Activated CD4-positive, alpha-beta T cell treated with anti-CD3 and anti-CD28 coated beads, Interleukin-2, Interleukin-4, amounts not matched to agents 100 ng/mL and 50 ng/mL, durations not matched to agents 16 hours and 8 hours (primary cell): ENCODE measurements around the gene SPTSSB.

Experiments used
- DNase-seq: peaks from one replicate; pipeline ENCODE4 v3.0.0-alpha.2; 2020; ENCODE audit warnings: low spot score

Gene SPTSSB

GRCh38 chr3:161390200-161390599 lies 18.9 kb upstream of the SPTSSB start:
- no peak for DNase-seq

- no peak for DNase-seq
These were observed 18.2 kb upstream of the SPTSSB start for GRCh38 chr3:161389445-161390035.

DNA sequence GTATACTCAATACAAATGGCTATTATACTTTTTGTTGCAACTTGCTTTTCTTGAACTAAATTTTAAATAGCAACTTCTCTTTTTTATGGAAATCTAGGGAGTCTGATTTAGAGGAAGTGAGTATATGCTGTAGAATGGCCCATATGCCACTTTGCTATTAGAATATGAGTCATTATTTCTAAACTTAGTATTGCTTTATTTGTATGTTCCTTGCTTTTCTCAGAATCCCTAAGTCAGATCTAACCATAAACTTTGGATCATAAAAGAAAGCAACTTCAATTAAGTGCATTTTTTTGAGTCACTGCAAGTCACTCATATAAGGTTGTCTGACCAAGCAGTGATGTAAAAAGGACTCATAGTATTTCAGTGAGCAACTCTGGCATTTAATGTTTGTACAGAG lies 17.5 kb upstream of the SPTSSB start:
- no peak for DNase-seq

- no peak for DNase-seq
These were observed 15.9 kb upstream of the SPTSSB start for GRCh38 chr3:161386991-161387770.

- no peak for DNase-seq
These were observed 1.3 kb upstream of the SPTSSB start for GRCh38 chr3:161372321-161373260.

- no peak for DNase-seq
These were observed 1.8 kb downstream of the SPTSSB start for GRCh38 chr3:161369531-161369930.

DNA sequence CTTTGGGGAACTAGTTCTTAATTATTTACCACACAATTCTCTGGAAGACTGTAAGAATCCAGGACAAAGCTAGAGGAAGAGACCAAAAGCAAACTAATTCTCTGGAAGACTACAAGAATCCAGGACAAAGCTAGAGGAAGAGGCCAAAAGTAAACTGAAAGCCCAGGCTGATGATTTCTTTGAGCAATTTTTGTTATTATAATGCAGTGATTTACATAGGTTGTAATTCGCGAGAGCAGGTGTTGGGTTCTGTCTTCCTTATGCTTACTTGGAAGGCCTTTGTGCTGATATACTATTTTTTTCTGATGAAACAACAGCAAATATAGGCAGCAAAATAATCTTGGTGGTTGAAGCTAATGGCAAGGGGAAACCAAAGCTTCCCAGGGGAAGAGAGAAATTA lies 5.2 kb downstream of the SPTSSB start:
- no peak for DNase-seq

DNA sequence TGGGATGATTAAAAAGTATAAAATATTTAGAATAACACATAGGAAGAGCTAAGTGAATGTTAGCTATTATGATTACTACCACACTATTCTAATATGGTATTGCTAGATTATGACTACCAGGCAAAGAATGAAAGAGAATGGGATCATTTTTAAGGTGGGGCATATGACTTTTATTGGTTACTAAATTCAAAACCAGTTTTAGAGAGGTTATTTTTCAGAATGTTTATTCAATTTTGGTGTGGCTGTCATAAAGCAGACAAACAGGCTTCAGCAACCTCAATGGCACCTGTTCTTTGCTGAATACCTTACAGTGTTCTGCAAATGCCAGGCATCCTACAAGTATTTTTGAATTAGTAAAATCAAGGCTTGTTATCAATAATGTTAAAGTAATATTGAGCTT lies 12.8 kb downstream of the SPTSSB start:
- no peak for DNase-seq

- DNase-seq = no peak
These were observed 15.0 kb downstream of the SPTSSB start for GRCh38 chr3:161356287-161356686.

- no peak for DNase-seq
These were observed 15.8 kb downstream of the SPTSSB start for GRCh38 chr3:161355508-161355907.

DNA sequence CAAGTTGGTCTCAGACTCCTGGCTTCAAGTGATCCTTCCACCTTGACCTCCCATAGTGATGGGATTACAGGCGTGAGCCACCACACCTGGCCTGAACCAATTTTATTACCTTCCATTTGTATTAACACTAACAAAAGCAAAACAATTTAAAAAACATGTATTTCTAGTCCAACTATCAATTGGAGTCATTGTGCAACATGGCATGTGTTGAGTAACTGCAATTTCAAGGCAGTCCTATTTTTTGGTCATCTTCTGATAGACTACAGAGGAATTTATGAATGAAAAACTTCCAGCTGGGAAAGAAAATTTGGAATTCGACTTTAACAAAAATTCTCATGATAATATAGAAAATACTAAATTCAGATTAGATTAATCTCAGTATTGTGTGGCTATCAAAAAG lies 16.8 kb downstream of the SPTSSB start:
- no peak for DNase-seq

GRCh38 chr3:161351330-161351729 lies 20.0 kb downstream of the SPTSSB start:
- no peak for DNase-seq

DNA sequence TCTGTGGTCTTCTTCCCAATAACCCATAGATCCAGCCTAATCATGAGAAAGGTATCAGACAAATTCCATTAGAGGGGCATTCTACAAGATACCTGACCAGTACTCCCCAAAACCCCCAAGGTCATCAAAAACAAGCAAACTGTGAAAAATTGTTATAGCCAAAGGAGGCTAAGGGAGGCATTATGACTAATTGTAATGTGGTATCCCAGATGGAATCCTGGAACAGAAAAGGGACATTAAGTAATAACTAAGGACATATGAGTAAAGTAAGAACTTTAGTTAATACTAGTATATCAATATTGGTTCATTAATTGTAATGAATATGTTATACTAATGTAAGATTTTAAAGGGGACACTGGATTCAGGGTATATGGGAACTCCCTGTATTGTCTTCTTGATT lies 20.4 kb downstream of the SPTSSB start:
- no peak for DNase-seq

DNA sequence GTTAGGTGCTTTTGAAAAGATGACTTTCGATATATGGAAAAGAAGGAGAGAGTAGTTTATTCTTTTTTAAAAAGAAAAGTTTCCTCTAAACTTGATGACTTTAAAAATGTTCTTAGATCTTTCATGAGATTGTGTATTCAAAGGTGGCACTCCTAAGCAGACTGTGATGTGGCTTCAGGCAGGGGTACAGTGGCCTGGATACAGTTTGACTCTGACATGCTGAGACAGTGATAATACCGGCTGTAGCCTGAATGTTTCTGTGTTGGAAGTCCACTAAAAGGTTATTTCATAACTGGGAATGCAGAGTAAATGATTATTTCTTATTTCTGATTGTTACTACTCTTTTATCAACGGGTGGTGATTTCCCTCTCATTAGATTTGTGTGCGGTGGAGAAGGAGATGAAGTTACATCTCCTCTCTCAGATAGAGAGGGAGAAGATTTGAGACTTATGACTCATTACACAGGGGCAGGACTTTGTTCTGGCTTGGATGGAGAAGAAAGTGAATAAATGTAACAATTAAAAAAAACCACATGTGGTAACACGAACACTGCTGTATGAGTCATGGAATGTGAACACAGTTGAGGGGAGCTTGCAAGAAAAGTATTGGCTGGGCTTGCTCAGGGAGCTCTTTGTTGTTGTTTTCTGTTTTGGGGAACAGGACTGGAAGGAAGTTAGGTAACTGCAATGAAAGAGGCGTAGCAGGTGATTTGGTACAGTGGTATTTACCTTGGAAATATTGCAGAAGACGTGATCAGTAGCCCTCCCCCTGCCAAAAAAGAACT lies 21.6 kb downstream of the SPTSSB start:
- peak; percentile 50 for DNase-seq

GRCh38 chr3:161348796-161349400 lies 22.4 kb downstream of the SPTSSB start:
- DNase-seq = peak; percentile 1

DNA sequence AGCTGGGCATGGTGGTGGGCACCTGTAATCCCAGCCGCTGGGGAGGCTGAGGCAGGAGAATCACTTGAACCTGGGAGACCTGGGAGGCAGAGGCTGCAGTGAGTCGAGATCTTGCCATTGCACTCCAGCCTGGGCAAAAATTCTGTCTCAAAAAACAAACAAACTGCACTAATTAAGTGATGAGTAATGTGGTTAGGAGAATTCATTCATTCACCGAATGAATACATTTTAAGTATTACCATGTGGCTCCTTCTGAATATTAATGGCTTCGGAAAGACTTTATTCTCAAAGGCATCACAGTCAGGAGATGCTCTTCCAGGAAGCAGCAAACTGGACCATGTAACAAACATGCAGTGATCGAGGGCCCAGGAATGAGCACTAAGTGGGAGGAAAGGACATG lies 23.6 kb downstream of the SPTSSB start:
- DNase-seq = no peak

DNA sequence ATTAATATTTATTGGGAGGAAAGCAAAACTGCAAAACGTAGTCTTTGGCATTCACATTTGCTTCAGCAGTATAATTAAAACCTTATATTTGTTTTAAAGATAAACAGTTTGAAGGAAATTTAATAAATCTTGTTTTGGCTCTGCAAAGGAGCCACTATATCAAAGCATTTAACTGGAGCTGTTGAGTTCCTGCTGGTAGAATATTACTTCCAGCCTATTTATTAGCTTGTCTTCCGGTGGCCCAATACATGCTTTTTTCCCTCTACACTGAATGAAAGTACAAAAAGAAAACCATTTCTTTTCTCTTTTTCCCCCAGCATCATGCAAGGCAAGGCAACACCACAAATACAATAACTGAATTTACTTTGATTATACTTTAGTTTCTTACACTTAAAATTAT lies 26.3 kb downstream of the SPTSSB start:
- no peak for DNase-seq

DNA sequence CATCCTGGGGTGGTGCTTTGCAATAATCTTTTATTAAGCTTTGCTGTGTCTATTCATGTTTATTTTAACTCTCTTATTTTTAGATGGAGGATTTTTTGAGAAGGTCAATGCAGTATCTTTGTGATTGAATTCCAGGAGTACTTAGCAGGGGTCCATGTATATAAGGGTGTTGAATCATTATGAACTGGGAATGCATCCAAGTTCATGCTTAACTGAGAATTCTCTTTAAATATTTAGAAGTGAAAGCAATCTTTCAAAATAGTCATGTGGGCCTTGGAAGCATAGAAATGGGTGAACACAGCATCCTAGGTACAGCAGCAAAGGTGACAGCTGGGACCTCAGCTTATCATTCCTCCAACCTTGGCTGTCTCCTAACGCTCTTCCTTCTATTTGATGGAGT lies 27.3 kb downstream of the SPTSSB start:
- DNase-seq = no peak

- no peak for DNase-seq
These were observed 27.8 kb downstream of the SPTSSB start for GRCh38 chr3:161343540-161343939.

GRCh38 chr3:161342629-161343028 lies 28.7 kb downstream of the SPTSSB start:
- no peak for DNase-seq
